ENCODE measurements around the gene C2CD4D. TPM values are rescaled to one million over a fixed set of nuclear protein-coding genes. Genes with fewer than 3 reads are reported as not detected.
A peak's percentile ranks its signal among the peaks of the same experiment; 100 is the strongest.

The C2CD4D gene
- total and polyA plus RNA-seq, 2 of the 13 experiments (the other 11 are each of a cell fraction or from before 2014, with no cell fraction given) = not detected

GRCh38 chr1:151790071-151790939 lies 49.3 kb downstream of the C2CD4D start, which contains the start of gene TDRKH (continued):
- TF ChIP-seq ZBTB46 (CRISPR knock-in tag; IDR thresholded peaks at IDR 0.05; ENCODE audit: borderline replicate concordance) (no peak), ZNF775 (CRISPR knock-in tag; IDR thresholded peaks at IDR 0.05; ENCODE audit: borderline replicate concordance) (no peak), MIXL1 (CRISPR knock-in tag; IDR thresholded peaks at IDR 0.05) (peak; percentile 83), ZNF543 (CRISPR knock-in tag; IDR thresholded peaks at IDR 0.05) (peak; percentile 94), PITX1 (CRISPR knock-in tag; IDR thresholded peaks at IDR 0.05) (peak; percentile 77), ZNF691 (CRISPR knock-in tag; IDR thresholded peaks at IDR 0.05; ENCODE audit: borderline replicate concordance, low read depth) (no peak), ZNF326 (CRISPR knock-in tag; IDR thresholded peaks at IDR 0.05; ENCODE audit: borderline replicate concordance) (no peak)
- TF ChIP-seq, protein P1, sequence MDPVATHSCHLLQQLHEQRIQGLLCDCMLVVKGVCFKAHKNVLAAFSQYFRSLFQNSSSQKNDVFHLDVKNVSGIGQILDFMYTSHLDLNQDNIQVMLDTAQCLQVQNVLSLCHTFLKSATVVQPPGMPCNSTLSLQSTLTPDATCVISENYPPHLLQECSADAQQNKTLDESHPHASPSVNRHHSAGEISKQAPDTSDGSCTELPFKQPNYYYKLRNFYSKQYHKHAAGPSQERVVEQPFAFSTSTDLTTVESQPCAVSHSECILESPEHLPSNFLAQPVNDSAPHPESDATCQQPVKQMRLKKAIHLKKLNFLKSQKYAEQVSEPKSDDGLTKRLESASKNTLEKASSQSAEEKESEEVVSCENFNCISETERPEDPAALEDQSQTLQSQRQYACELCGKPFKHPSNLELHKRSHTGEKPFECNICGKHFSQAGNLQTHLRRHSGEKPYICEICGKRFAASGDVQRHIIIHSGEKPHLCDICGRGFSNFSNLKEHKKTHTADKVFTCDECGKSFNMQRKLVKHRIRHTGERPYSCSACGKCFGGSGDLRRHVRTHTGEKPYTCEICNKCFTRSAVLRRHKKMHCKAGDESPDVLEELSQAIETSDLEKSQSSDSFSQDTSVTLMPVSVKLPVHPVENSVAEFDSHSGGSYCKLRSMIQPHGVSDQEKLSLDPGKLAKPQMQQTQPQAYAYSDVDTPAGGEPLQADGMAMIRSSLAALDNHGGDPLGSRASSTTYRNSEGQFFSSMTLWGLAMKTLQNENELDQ (CRISPR knock-in tag; IDR thresholded peaks at IDR 0.05; ENCODE audit: borderline replicate concordance) = no peak
- TF ChIP-seq, protein P2, sequence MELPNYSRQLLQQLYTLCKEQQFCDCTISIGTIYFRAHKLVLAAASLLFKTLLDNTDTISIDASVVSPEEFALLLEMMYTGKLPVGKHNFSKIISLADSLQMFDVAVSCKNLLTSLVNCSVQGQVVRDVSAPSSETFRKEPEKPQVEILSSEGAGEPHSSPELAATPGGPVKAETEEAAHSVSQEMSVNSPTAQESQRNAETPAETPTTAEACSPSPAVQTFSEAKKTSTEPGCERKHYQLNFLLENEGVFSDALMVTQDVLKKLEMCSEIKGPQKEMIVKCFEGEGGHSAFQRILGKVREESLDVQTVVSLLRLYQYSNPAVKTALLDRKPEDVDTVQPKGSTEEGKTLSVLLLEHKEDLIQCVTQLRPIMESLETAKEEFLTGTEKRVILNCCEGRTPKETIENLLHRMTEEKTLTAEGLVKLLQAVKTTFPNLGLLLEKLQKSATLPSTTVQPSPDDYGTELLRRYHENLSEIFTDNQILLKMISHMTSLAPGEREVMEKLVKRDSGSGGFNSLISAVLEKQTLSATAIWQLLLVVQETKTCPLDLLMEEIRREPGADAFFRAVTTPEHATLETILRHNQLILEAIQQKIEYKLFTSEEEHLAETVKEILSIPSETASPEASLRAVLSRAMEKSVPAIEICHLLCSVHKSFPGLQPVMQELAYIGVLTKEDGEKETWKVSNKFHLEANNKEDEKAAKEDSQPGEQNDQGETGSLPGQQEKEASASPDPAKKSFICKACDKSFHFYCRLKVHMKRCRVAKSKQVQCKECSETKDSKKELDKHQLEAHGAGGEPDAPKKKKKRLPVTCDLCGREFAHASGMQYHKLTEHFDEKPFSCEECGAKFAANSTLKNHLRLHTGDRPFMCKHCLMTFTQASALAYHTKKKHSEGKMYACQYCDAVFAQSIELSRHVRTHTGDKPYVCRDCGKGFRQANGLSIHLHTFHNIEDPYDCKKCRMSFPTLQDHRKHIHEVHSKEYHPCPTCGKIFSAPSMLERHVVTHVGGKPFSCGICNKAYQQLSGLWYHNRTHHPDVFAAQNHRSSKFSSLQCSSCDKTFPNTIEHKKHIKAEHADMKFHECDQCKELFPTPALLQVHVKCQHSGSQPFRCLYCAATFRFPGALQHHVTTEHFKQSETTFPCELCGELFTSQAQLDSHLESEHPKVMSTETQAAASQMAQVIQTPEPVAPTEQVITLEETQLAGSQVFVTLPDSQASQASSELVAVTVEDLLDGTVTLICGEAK (IDR thresholded peaks at IDR 0.05) = no peak
- TF ChIP-seq, protein P2 (CRISPR knock-in tag; IDR thresholded peaks at IDR 0.05) = peak; percentile 83
- TF ChIP-seq, protein P3, sequence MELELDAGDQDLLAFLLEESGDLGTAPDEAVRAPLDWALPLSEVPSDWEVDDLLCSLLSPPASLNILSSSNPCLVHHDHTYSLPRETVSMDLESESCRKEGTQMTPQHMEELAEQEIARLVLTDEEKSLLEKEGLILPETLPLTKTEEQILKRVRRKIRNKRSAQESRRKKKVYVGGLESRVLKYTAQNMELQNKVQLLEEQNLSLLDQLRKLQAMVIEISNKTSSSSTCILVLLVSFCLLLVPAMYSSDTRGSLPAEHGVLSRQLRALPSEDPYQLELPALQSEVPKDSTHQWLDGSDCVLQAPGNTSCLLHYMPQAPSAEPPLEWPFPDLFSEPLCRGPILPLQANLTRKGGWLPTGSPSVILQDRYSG (CRISPR knock-in tag; IDR thresholded peaks at IDR 0.05) = peak; percentile 84; the same call in 1 of the 2 replicates

Data from HepG2 (cell line).